Middle frontal gyrus (tissue), 1 donor: Measurements from ENCODE around the gene TOX2.

Experiments used
- DNase-seq: peaks from one replicate; pipeline ENCODE4 v3.0.0-alpha.2; 2015; ENCODE audit warnings: low spot score; ENCODE audit errors: extremely low spot score

Gene TOX2

GRCh38 chr20:44018942-44019637, 104.4 kb downstream of the TOX2 start:
- DNase-seq, result no peak

GRCh38 chr20:44019638-44020335, 105.1 kb downstream of the TOX2 start:
- no peak for DNase-seq

GRCh38 chr20:44020406-44021148, 105.9 kb downstream of the TOX2 start:
- DNase-seq, result no peak

GRCh38 chr20:44021186-44021585, 106.5 kb downstream of the TOX2 start:
- DNase-seq, result no peak

- DNase-seq, result no peak
Observed at GRCh38 chr20:44021900-44022299, 107.2 kb downstream of the TOX2 start.

GRCh38 chr20:44022464-44022863, 107.8 kb downstream of the TOX2 start:
- no peak for DNase-seq

- no peak for DNase-seq
Observed at GRCh38 chr20:44023515-44024371, 109.1 kb downstream of the TOX2 start.

GRCh38 chr20:44024820-44025580, 110.3 kb downstream of the TOX2 start:
- no peak for DNase-seq

- no peak for DNase-seq
Observed at GRCh38 chr20:44025756-44026155, 111.1 kb downstream of the TOX2 start.

GRCh38 chr20:44026647-44027342, 112.1 kb downstream of the TOX2 start:
- no peak for DNase-seq

GRCh38 chr20:44027343-44028002, 112.8 kb downstream of the TOX2 start:
- DNase-seq, result no peak

GRCh38 chr20:44028003-44028730, 113.5 kb downstream of the TOX2 start:
- no peak for DNase-seq

GRCh38 chr20:44028868-44029847, 114.5 kb downstream of the TOX2 start:
- no peak for DNase-seq

GRCh38 chr20:44029848-44030230, 115.2 kb downstream of the TOX2 start:
- no peak for DNase-seq

- no peak for DNase-seq
Observed at GRCh38 chr20:44030394-44030793, 115.7 kb downstream of the TOX2 start.

- DNase-seq, result no peak
Observed at GRCh38 chr20:44031001-44031574, 116.4 kb downstream of the TOX2 start.
